ENCODE results near the gene ANKRD55. TPM values are rescaled to one million over a fixed set of nuclear protein-coding genes. Genes with fewer than 3 reads are reported as not detected.
"Not testable (repeated sequence)": the region's sequence is repeated elsewhere in the genome, so short reads cannot be mapped to it uniquely, and the experiment has no call there.

ANKRD55 gene
- total RNA-seq, 2 experiments from 2014 or later = not detected

DNA sequence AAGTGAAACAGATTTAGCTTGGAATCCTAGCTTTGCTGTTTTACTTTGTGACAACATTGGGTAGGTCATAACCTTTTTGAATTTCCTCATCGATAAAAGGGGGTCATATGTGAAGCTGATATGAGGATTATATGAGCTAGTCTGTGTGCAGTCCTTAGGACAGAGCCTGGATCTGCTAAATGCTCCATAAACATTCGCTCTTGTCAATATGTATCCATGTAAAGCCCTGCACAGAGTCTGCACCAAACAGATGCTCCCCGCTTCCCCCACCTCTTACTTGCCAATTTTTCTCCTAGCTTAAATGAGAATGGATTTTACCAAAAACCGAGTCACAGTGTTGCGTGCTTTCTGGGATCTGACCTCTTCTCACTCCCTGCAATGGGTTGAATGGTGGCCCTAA lies 5.4 kb downstream of the ANKRD55 start:
- Histone ChIP-seq H3K79me2 (ENCODE audit: insufficient read depth, low read depth, low read length) (no peaks in the 10 kb centered on the region), H4K20me1 (ENCODE audit: insufficient read depth, low read length) (no peaks in the 10 kb centered on the region), H3K36me3 (ENCODE audit: insufficient read depth, low read length) (no peaks in the 10 kb centered on the region), H3K4me2 (ENCODE audit: low read length) (no peak overlapping the region), H3K9me3 (ENCODE audit: low read length) (no peaks in the 10 kb centered on the region), H3K4me1 (ENCODE audit: insufficient read depth, low read length, poor library complexity, severe bottlenecking) (no peaks in the 10 kb centered on the region), H3K9me2 (ENCODE audit: insufficient read depth, low read length) (no peaks in the 10 kb centered on the region), H3K4me3 (ENCODE audit: low read depth, low read length, poor library complexity, severe bottlenecking) (no peak overlapping the region), H2AFZ (ENCODE audit: low read length) (no peak overlapping the region), H3K27ac (ENCODE audit: low read depth, low read length, poor library complexity, severe bottlenecking) (no peak overlapping the region)
- DNase-seq (ENCODE audit: low spot score) = no peak
- no peak for TF ChIP-seq EZH2phosphoT487 (IDR thresholded peaks at IDR 0.05; ENCODE audit: borderline replicate concordance, low read depth, low read length)
- TF ChIP-seq, protein P1, sequence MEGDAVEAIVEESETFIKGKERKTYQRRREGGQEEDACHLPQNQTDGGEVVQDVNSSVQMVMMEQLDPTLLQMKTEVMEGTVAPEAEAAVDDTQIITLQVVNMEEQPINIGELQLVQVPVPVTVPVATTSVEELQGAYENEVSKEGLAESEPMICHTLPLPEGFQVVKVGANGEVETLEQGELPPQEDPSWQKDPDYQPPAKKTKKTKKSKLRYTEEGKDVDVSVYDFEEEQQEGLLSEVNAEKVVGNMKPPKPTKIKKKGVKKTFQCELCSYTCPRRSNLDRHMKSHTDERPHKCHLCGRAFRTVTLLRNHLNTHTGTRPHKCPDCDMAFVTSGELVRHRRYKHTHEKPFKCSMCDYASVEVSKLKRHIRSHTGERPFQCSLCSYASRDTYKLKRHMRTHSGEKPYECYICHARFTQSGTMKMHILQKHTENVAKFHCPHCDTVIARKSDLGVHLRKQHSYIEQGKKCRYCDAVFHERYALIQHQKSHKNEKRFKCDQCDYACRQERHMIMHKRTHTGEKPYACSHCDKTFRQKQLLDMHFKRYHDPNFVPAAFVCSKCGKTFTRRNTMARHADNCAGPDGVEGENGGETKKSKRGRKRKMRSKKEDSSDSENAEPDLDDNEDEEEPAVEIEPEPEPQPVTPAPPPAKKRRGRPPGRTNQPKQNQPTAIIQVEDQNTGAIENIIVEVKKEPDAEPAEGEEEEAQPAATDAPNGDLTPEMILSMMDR (conservative IDR thresholded peaks at IDR 0.05; ENCODE audit: low read length) = no peak
- intact Hi-C loops (cut with micrococcal nuclease; ENCODE audit: unreplicated experiment) = no loop called here
- ChIA-PET CTCF (ENCODE audit: unreplicated experiment) (no interaction called here), POLR2A (interaction anchor here (0.6 to 0.7 kb wide), 2 partner anchors 19 to 1040 kb away, joined by 4 to 6 read pairs; no protein-coding TSS in a partner anchor)
- BruUV-seq (replicated peaks) = no TSS peak

DNA sequence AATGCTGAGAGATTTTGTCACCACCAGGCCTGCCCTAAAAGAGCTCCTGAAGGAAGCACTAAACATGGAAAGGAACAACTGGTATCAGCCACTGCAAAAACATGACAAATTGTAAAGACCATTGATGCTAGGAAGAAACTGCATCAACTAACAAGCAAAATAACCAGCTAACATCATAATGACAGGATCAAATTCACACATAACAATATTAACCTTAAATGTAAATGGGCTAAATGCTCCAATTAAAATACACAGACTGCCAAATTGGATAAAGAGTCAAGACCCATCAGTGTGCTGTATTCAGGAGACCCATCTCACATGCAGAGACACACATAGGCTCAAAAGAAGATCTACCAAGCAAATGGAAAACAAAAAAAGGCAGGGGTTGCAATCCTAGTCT lies 9.8 kb downstream of the ANKRD55 start:
- H3K79me2 ChIP-seq (ENCODE audit: insufficient read depth, low read depth, low read length); BruUV-seq (replicated peaks); H3K36me3 ChIP-seq (ENCODE audit: insufficient read depth, low read length); H3K4me1 ChIP-seq (ENCODE audit: insufficient read depth, low read length, poor library complexity, severe bottlenecking); H3K27ac ChIP-seq (ENCODE audit: low read depth, low read length, poor library complexity, severe bottlenecking); H2AFZ ChIP-seq (ENCODE audit: low read length); H4K20me1 ChIP-seq (ENCODE audit: insufficient read depth, low read length); H3K4me3 ChIP-seq (ENCODE audit: low read depth, low read length, poor library complexity, severe bottlenecking); H3K9me3 ChIP-seq (ENCODE audit: low read length); intact Hi-C loops (cut with micrococcal nuclease; ENCODE audit: unreplicated experiment); H3K9me2 ChIP-seq (ENCODE audit: insufficient read depth, low read length); POLR2A ChIA-PET; DNase-seq (ENCODE audit: low spot score); H3K4me2 ChIP-seq (ENCODE audit: low read length); CTCF ChIA-PET (ENCODE audit: unreplicated experiment): not testable (repeated sequence)

DNA sequence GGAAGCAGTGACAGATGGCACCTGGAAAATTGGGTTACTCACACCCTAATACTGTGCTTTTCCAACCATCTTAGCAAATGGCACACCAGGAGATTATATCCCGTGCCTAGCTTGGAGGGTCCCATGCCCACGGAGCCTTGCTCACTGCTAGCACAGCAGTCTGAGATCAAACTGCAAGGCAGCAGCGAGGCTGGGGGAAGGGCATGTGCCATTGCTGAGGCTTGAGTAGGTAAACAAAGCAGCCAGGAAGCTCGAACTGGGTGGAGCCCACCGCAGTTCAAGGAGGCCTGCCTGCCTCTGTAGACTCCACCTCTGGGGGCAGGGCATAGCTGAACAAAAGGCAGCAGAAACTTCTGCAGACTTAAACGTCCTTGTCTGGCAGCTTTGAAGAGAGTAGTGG lies 11.5 kb downstream of the ANKRD55 start:
- CTCF ChIA-PET (ENCODE audit: unreplicated experiment); intact Hi-C loops (cut with micrococcal nuclease; ENCODE audit: unreplicated experiment); BruUV-seq (replicated peaks); H3K79me2 ChIP-seq (ENCODE audit: insufficient read depth, low read depth, low read length); DNase-seq (ENCODE audit: low spot score); H3K4me3 ChIP-seq (ENCODE audit: low read depth, low read length, poor library complexity, severe bottlenecking); POLR2A ChIA-PET; H3K27ac ChIP-seq (ENCODE audit: low read depth, low read length, poor library complexity, severe bottlenecking); H2AFZ ChIP-seq (ENCODE audit: low read length); H3K4me2 ChIP-seq (ENCODE audit: low read length); H4K20me1 ChIP-seq (ENCODE audit: insufficient read depth, low read length); H3K36me3 ChIP-seq (ENCODE audit: insufficient read depth, low read length); H3K4me1 ChIP-seq (ENCODE audit: insufficient read depth, low read length, poor library complexity, severe bottlenecking); H3K9me3 ChIP-seq (ENCODE audit: low read length); H3K9me2 ChIP-seq (ENCODE audit: insufficient read depth, low read length): not testable (repeated sequence)
